VCaP (cell line): ENCODE results near the gene ELMO1.

Source experiments
- H3K27ac ChIP-seq: fragments of 450-650 bp; 2 replicates; pipeline ENCODE4 v1.5.1; 2017
- TF ChIP-seq, protein P1 (sequence below): fragments of 450-650 bp; conservative IDR thresholded peaks from 2 replicates; pipeline ENCODE4 v1.5.1; 2017; ENCODE audit warnings: mild to moderate bottlenecking, moderate library complexity

ELMO1 gene

GRCh38 chr7:37267251-37267650 is 181.4 kb downstream of the ELMO1 start:
- no peak overlapping the region for H3K27ac ChIP-seq
- TF ChIP-seq, protein P1, sequence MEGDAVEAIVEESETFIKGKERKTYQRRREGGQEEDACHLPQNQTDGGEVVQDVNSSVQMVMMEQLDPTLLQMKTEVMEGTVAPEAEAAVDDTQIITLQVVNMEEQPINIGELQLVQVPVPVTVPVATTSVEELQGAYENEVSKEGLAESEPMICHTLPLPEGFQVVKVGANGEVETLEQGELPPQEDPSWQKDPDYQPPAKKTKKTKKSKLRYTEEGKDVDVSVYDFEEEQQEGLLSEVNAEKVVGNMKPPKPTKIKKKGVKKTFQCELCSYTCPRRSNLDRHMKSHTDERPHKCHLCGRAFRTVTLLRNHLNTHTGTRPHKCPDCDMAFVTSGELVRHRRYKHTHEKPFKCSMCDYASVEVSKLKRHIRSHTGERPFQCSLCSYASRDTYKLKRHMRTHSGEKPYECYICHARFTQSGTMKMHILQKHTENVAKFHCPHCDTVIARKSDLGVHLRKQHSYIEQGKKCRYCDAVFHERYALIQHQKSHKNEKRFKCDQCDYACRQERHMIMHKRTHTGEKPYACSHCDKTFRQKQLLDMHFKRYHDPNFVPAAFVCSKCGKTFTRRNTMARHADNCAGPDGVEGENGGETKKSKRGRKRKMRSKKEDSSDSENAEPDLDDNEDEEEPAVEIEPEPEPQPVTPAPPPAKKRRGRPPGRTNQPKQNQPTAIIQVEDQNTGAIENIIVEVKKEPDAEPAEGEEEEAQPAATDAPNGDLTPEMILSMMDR: no peak

DNA sequence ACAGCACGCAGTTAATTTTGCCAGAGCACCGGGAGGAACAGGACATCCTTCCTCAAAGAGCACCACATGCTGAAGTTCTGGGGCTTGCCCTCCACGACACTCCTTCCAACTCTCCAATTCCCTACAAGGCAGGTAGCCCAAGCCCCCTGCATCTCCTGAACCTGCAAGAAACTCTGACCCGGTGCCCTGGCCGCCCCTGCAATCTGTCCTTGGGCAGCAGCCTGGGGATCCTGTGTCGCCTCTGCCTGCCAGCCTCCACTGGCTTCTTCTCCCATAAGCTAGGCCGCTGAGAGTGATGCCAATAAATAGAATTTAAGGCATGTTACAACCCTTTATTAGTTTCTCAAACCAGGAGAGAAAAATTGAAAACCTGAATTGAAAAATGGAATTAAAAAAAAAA is 182.8 kb downstream of the ELMO1 start:
- TF ChIP-seq, protein P1: no peak
- no peak overlapping the region for H3K27ac ChIP-seq

GRCh38 chr7:37265006-37265405 is 183.7 kb downstream of the ELMO1 start:
- TF ChIP-seq, protein P1: no peak
- H3K27ac ChIP-seq: no peak overlapping the region

DNA sequence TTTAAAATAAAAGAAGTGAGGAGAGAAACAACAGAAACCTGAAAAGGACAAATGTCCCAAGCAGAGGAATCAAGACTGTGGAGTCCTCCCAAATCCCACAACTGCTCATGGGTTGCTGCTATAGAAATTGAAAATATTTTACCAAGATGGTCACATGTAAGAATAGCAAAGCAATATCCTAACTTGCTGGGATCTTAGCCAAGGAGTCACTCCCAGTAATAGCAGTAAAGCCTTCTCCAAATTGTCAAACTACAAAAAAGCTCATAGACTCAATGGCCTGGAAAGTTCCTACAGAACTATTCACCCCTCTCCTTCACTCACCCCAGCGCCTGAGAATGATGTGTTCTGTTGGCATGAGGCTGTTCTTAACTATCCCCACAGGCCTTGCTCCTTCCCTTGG is 186.5 kb downstream of the ELMO1 start:
- no peak overlapping the region for H3K27ac ChIP-seq
- TF ChIP-seq, protein P1: no peak

- no peak overlapping the region for H3K27ac ChIP-seq
- TF ChIP-seq, protein P1: no peak
Observed at GRCh38 chr7:37259319-37259821, 189.3 kb downstream of the ELMO1 start.

DNA sequence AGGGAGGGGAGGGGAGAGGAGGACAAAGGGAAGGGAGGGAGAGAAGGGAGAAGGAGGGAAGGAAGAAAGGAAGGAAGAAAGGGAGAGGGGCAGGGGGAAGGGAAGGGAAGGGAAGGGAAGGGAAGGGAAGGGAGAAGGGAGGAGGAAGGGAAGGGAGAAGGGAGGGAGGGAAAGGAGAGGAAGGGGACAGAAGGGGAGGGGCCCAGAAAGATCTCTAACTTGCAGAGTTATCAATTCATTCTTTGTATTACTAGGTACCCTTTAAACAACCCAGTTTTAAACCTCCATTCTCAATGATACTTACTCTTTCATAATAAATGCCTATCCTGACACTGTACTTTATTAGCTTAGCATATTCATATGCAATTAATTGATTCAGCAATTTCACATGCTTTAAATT is 192.0 kb downstream of the ELMO1 start:
- TF ChIP-seq, protein P1: no peak
- H3K27ac ChIP-seq: no peak overlapping the region

DNA sequence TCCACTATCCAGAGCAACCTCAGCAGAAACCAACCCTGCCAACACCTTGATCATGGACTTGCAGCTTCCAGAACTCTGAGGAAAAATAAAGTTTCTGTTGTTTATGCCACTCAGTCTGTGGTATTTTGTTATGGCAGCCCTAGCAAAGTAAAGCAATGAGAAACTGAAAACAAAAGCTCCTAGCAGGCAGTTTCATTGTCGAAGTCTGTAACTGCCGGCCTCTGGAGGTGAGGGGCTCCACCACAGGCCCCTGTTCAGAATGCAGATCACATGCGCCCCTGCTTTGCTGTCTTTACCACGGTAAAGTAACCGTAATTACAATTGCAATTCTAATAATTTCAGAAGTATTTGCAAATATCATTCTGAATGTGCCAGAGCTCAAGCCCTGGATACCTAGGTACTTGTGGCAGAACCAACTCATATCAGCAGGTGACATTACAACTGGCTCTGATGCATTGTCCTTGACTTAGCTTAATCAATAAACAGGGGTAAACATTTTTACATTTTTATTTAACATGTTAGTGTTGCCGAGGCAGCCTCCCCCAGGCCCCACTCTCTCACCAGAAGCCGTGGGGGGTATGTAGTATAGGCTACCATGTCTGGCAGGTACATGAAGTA is 193.2 kb downstream of the ELMO1 start:
- no peak overlapping the region for H3K27ac ChIP-seq
- TF ChIP-seq, protein P1: no peak
